ENCODE data around the gene ARSB.

The ARSB gene

GRCh38 chr5:78813286-78813685, 171.8 kb downstream of the ARSB start:
- no peak overlapping the region for H2AK5ac ChIP-seq (ENCODE audit: low read depth, low read length)
- no CpG with 5 or more reads among the region's 1 CpG for WGBS, 2 donors (ENCODE audit: extremely low coverage in 2 of 2, insufficient read length in 2 of 2, insufficient replicate concordance in 1 of 2)

DNA sequence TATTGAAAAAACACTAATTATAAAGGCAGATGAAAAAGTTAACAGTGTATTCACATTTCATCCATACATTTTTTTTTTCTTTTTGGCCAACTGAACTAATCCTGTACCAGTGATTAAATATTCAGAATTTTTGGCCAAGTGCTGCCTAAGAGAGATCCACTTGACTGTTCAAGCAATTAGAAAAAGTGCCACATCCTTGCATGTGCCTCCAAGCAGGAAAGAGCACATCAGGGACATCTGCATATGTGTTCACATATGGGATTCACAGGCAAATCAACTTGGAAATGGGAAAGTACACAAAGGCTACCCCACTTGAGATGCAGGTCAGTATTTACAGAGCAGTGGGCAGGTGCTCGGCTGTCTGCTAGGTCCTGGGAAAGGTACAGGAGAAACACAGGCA, 173.2 kb downstream of the ARSB start:
- no peak overlapping the region for H3K23ac ChIP-seq (ENCODE audit: low read depth, low read length, poor library complexity)
- no peak overlapping the region for H3K9ac ChIP-seq (ENCODE audit: low read depth, low read length, poor library complexity)
- H4K8ac ChIP-seq (ENCODE audit: low read depth, low read length): no peak overlapping the region
- no CpG with 5 or more reads among the region's 1 CpG for WGBS, 2 donors (ENCODE audit: extremely low coverage in 2 of 2, insufficient read length in 2 of 2, insufficient replicate concordance in 1 of 2)
- H2BK5ac ChIP-seq (ENCODE audit: low read length): no peak overlapping the region
- H3K18ac ChIP-seq (ENCODE audit: low read length): no peak overlapping the region
- no peak overlapping the region for H3K4ac ChIP-seq (ENCODE audit: low read length)
- H2BK15ac ChIP-seq (ENCODE audit: low read length): no peak overlapping the region
- H3K4me1 ChIP-seq (ENCODE audit: control insufficient read depth in 2 of 2, insufficient read depth in 1 of 2, low read depth in 1 of 2, low read length in 2 of 2): peaks cover 0 to 8% of the 10 kb centered on the region in 2 donors
- no peak overlapping the region for H3K4me3 ChIP-seq (ENCODE audit: low read length in 2 of 2)
- no peak overlapping the region for H3K27ac ChIP-seq (replicated peaks; ENCODE audit: low read length)
- no peaks in the 10 kb centered on the region for H3K36me3 ChIP-seq (replicated peaks in 1 of 2; ENCODE audit: control insufficient read depth in 2 of 2, insufficient read depth in 2 of 2, low read length in 2 of 2)
- no peaks in the 10 kb centered on the region for H3K9me3 ChIP-seq (replicated peaks in 1 of 2; ENCODE audit: control insufficient read depth in 2 of 2, insufficient read depth in 1 of 2, low read depth in 1 of 2, low read length in 2 of 2)
- no peak overlapping the region for H3K14ac ChIP-seq (ENCODE audit: low read length)
- H2AK5ac ChIP-seq (ENCODE audit: low read depth, low read length): no peak overlapping the region
- no peak overlapping the region for H3K4me2 ChIP-seq (ENCODE audit: insufficient read depth, low read length, poor library complexity, severe bottlenecking)
- H3K79me1 ChIP-seq (ENCODE audit: low read depth, low read length): no peaks in the 10 kb centered on the region
- no peak overlapping the region for H4K91ac ChIP-seq (ENCODE audit: low read depth, low read length, poor library complexity)
- no peak overlapping the region for H2BK12ac ChIP-seq (ENCODE audit: low read length)
- H2BK120ac ChIP-seq (ENCODE audit: low read depth, low read length): no peak overlapping the region
- H3K27me3 ChIP-seq (ENCODE audit: control insufficient read depth in 3 of 3, insufficient read depth in 3 of 3, low read depth in 1 of 3, low read length in 3 of 3): no peaks in the 10 kb centered on the region
- DNase-seq (ENCODE audit: low spot score): no peak
- no peak overlapping the region for H2AFZ ChIP-seq (ENCODE audit: low read length)

More at GRCh38 chr5:78813286-78813685, 171.8 kb downstream of the ARSB start:
- Histone ChIP-seq H4K8ac (ENCODE audit: low read depth, low read length) (no peak overlapping the region), H3K4ac (ENCODE audit: low read length) (no peak overlapping the region), H2BK15ac (ENCODE audit: low read length) (no peak overlapping the region), H3K27me3 (ENCODE audit: control insufficient read depth in 3 of 3, insufficient read depth in 3 of 3, low read depth in 1 of 3, low read length in 3 of 3) (no peaks in the 10 kb centered on the region), H2BK12ac (ENCODE audit: low read length) (no peak overlapping the region), H3K36me3 (replicated peaks in 1 of 2; ENCODE audit: control insufficient read depth in 2 of 2, insufficient read depth in 2 of 2, low read length in 2 of 2) (no peaks in the 10 kb centered on the region), H4K91ac (ENCODE audit: low read depth, low read length, poor library complexity) (no peak overlapping the region), H2BK120ac (ENCODE audit: low read depth, low read length) (no peak overlapping the region), H3K14ac (ENCODE audit: low read length) (no peak overlapping the region), H3K9ac (ENCODE audit: low read depth, low read length, poor library complexity) (no peak overlapping the region), H3K4me1 (ENCODE audit: control insufficient read depth in 2 of 2, insufficient read depth in 1 of 2, low read depth in 1 of 2, low read length in 2 of 2) (peaks cover 0 to 8% of the 10 kb centered on the region in 2 donors), H3K79me1 (ENCODE audit: low read depth, low read length) (no peaks in the 10 kb centered on the region), H2BK5ac (ENCODE audit: low read length) (no peak overlapping the region), H2AFZ (ENCODE audit: low read length) (no peak overlapping the region), H3K27ac (replicated peaks; ENCODE audit: low read length) (no peak overlapping the region), H3K9me3 (replicated peaks in 1 of 2; ENCODE audit: control insufficient read depth in 2 of 2, insufficient read depth in 1 of 2, low read depth in 1 of 2, low read length in 2 of 2) (no peaks in the 10 kb centered on the region), H3K18ac (ENCODE audit: low read length) (no peak overlapping the region), H3K4me3 (ENCODE audit: low read length in 2 of 2) (no peak overlapping the region), H3K4me2 (ENCODE audit: insufficient read depth, low read length, poor library complexity, severe bottlenecking) (no peak overlapping the region), H3K23ac (ENCODE audit: low read depth, low read length, poor library complexity) (no peak overlapping the region)
- no peak for DNase-seq (ENCODE audit: low spot score)

DNA sequence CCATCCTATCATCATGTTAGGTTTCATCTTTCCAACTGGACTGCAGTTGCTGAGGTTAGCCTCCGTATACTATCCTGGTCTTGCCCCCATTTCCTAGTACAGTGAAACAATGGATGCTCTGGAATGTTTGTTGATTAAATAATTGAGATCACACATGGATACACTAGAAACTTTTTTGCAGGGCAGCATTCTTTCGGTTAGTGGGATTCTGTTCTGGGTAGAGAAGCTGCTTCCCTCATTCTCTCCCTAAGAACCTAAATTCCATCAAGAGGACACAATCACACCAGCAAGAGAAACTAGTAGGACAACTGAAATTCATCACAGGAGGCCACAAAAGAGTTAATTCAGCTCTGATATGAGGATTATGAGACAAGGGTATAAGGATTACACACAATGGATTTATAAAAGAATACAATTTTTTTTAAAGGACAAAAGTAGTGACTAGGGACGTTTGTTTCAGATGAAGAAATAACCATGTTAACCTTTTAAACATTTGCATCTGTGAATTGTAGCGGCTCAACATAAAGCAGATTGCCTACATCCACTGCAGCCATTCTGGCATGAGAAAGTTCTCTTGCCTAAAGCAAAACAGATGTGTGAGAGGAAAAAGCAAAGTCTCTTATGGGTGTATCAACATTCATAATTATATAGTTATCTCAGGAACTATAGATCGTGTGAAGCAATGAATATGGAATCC, 173.8 kb downstream of the ARSB start:
- no peak for DNase-seq (ENCODE audit: low spot score)
- Histone ChIP-seq H4K91ac (ENCODE audit: low read depth, low read length, poor library complexity) (no peak overlapping the region), H3K14ac (ENCODE audit: low read length) (no peak overlapping the region), H3K4ac (ENCODE audit: low read length) (no peak overlapping the region), H3K27me3 (ENCODE audit: control insufficient read depth in 3 of 3, insufficient read depth in 3 of 3, low read depth in 1 of 3, low read length in 3 of 3) (no peaks in the 10 kb centered on the region), H4K8ac (ENCODE audit: low read depth, low read length) (no peak overlapping the region), H2BK12ac (ENCODE audit: low read length) (no peak overlapping the region), H3K27ac (replicated peaks; ENCODE audit: low read length) (no peak overlapping the region), H3K79me1 (ENCODE audit: low read depth, low read length) (no peaks in the 10 kb centered on the region), H3K23ac (ENCODE audit: low read depth, low read length, poor library complexity) (no peak overlapping the region), H3K4me1 (ENCODE audit: control insufficient read depth in 2 of 2, insufficient read depth in 1 of 2, low read depth in 1 of 2, low read length in 2 of 2) (peaks cover 0 to 8% of the 10 kb centered on the region in 2 donors), H3K36me3 (replicated peaks in 1 of 2; ENCODE audit: control insufficient read depth in 2 of 2, insufficient read depth in 2 of 2, low read length in 2 of 2) (no peaks in the 10 kb centered on the region), H3K4me3 (ENCODE audit: low read length in 2 of 2) (no peak overlapping the region), H2AK5ac (ENCODE audit: low read depth, low read length) (no peak overlapping the region), H2BK120ac (ENCODE audit: low read depth, low read length) (no peak overlapping the region), H2AFZ (ENCODE audit: low read length) (no peak overlapping the region), H2BK15ac (ENCODE audit: low read length) (no peak overlapping the region), H2BK5ac (ENCODE audit: low read length) (no peak overlapping the region), H3K9ac (ENCODE audit: low read depth, low read length, poor library complexity) (no peak overlapping the region), H3K4me2 (ENCODE audit: insufficient read depth, low read length, poor library complexity, severe bottlenecking) (no peak overlapping the region), H3K9me3 (replicated peaks in 1 of 2; ENCODE audit: control insufficient read depth in 2 of 2, insufficient read depth in 1 of 2, low read depth in 1 of 2, low read length in 2 of 2) (no peaks in the 10 kb centered on the region), H3K18ac (ENCODE audit: low read length) (no peak overlapping the region)
- no CpG with 5 or more reads among the region's 5 CpGs for WGBS, 2 donors (ENCODE audit: extremely low coverage in 2 of 2, insufficient read length in 2 of 2, insufficient replicate concordance in 1 of 2)

- peaks cover 0 to 8% of the 10 kb centered on the region in 2 donors for H3K4me1 ChIP-seq (ENCODE audit: control insufficient read depth in 2 of 2, insufficient read depth in 1 of 2, low read depth in 1 of 2, low read length in 2 of 2)
- no peak overlapping the region for H2BK120ac ChIP-seq (ENCODE audit: low read depth, low read length)
- H3K9me3 ChIP-seq (replicated peaks in 1 of 2; ENCODE audit: control insufficient read depth in 2 of 2, insufficient read depth in 1 of 2, low read depth in 1 of 2, low read length in 2 of 2): no peaks in the 10 kb centered on the region
- H2BK15ac ChIP-seq (ENCODE audit: low read length): no peak overlapping the region
- H2AFZ ChIP-seq (ENCODE audit: low read length): no peak overlapping the region
- no peak overlapping the region for H2BK5ac ChIP-seq (ENCODE audit: low read length)
- no CpG with 5 or more reads among the region's 6 CpGs for WGBS, 2 donors (ENCODE audit: extremely low coverage in 2 of 2, insufficient read length in 2 of 2, insufficient replicate concordance in 1 of 2)
- H3K27ac ChIP-seq (replicated peaks; ENCODE audit: low read length): no peak overlapping the region
- no peak overlapping the region for H3K23ac ChIP-seq (ENCODE audit: low read depth, low read length, poor library complexity)
- H3K27me3 ChIP-seq (ENCODE audit: control insufficient read depth in 3 of 3, insufficient read depth in 3 of 3, low read depth in 1 of 3, low read length in 3 of 3): no peaks in the 10 kb centered on the region
- no peak overlapping the region for H3K4me3 ChIP-seq (ENCODE audit: low read length in 2 of 2)
- no peaks in the 10 kb centered on the region for H3K36me3 ChIP-seq (replicated peaks in 1 of 2; ENCODE audit: control insufficient read depth in 2 of 2, insufficient read depth in 2 of 2, low read length in 2 of 2)
- H3K14ac ChIP-seq (ENCODE audit: low read length): no peak overlapping the region
- no peak overlapping the region for H3K4me2 ChIP-seq (ENCODE audit: insufficient read depth, low read length, poor library complexity, severe bottlenecking)
- no peak overlapping the region for H3K18ac ChIP-seq (ENCODE audit: low read length)
- H2AK5ac ChIP-seq (ENCODE audit: low read depth, low read length): no peak overlapping the region
- H3K9ac ChIP-seq (ENCODE audit: low read depth, low read length, poor library complexity): no peak overlapping the region
- H4K8ac ChIP-seq (ENCODE audit: low read depth, low read length): no peak overlapping the region
- H4K91ac ChIP-seq (ENCODE audit: low read depth, low read length, poor library complexity): no peak overlapping the region
- H2BK12ac ChIP-seq (ENCODE audit: low read length): no peak overlapping the region
- H3K4ac ChIP-seq (ENCODE audit: low read length): no peak overlapping the region
- DNase-seq (ENCODE audit: low spot score): no peak
- no peaks in the 10 kb centered on the region for H3K79me1 ChIP-seq (ENCODE audit: low read depth, low read length)
These were observed 174.8 kb downstream of the ARSB start for GRCh38 chr5:78810098-78810920.
